H54 (cell line): ENCODE measurements around the gene SIGLEC9.

Source experiments
- DNase-seq: peaks from one replicate; pipeline ENCODE4 v3.0.0; 2011; ENCODE audit warnings: low spot score, mixed read lengths; ENCODE audit not compliant: insufficient read length
- FAIRE-seq: peaks from 3 replicates; lab custom pipeline; 2011; peaks lifted over from hg19 to GRCh38; lab: Jason Lieb, UNC
- POLR2A ChIP-seq: IDR thresholded peaks from 2 replicates; pipeline ENCODE4 v1.6.1; 2011; ENCODE audit warnings: low read depth, mild to moderate bottlenecking, low read length

SIGLEC9 gene

GRCh38 chr19:51103926-51104341 lies 20.8 kb upstream of the SIGLEC9 start:
- DNase-seq (no peak), FAIRE-seq (no peak)
- TF ChIP-seq POLR2A = no peak

GRCh38 chr19:51107406-51108065 lies 17.2 kb upstream of the SIGLEC9 start:
- no peak for FAIRE-seq
- DNase-seq = no peak
- TF ChIP-seq POLR2A = no peak

GRCh38 chr19:51108066-51108804 lies 16.5 kb upstream of the SIGLEC9 start, which contains the start of gene CTU1:
TSS of gene CTU1 (minus strand) at chr19:51108409. CDS start at chr19:51104569, 3,840 bp downstream.
- 0 out of 2 replicates have a peak, but pooled peaks have one; percentile 33 for TF ChIP-seq POLR2A
- FAIRE-seq = peak; percentile 84
- peak; percentile 87 for DNase-seq

DNA sequence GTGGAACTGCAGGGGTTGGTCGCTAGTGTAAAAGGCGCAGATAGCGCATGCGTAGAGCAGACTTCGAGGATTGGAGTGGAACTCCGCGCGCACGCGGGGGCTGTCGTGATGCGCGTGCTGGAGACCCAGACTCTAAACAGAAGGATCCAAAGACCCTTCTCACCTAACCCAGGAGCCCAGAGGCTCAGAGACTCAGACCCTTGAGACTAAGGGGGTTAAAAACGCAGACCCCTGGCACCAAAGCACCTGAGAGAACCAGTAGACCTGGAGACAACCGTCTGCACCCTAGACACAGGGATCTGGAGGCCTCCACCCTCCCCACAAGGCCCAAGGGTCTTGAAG lies 15.9 kb upstream of the SIGLEC9 start:
- FAIRE-seq (no peak), DNase-seq (no peak)
- no peak for TF ChIP-seq POLR2A

DNA sequence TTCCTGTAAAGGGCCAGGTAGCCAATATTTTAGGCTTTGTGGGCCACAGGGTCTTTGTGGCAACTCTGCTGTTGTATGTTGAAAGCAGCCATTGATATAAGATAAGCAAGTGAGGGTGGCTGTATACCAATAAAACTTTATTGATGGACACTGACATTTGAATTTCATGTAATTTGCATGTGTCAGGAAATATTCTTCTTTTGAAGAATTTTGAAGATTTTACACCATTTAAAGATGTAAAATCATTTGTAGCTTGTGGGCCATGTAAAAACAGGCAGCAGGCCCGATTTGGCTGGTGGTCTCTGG lies 14.1 kb upstream of the SIGLEC9 start:
- FAIRE-seq = no peak
- TF ChIP-seq POLR2A = no peak
- DNase-seq = no peak

- no peak for TF ChIP-seq POLR2A
- DNase-seq = no peak
- FAIRE-seq = no peak
Measured at GRCh38 chr19:51111606-51112005, 13.1 kb upstream of the SIGLEC9 start.

- FAIRE-seq = no peak
- DNase-seq = no peak
- TF ChIP-seq POLR2A = no peak
Measured at GRCh38 chr19:51114087-51114729, 10.5 kb upstream of the SIGLEC9 start.

DNA sequence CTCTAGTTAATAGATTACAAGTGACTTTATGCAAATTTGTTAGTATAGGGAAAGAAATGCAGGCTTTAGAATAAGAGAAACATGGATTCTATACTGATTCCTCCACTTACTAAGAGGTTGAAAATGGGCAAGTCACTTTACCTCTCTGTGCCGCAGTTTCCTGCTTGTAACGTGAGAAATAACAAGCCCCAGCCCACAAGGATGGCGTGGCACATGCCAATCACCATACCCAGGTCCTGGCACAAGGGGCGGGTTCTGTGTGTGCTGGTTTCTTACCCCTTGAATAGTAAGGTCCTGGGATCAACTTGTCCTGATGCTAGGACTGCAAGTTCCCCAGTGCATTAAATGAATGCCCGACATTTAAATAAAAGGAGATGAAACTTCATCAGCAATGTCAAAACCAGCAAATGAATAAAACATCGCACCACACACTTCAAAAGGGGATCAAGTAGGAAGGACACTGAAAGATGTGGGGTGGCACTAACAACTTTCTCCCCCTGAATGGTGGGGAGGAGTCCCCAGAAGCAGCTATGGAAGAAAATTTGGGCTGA lies 7.9 kb upstream of the SIGLEC9 start:
- DNase-seq (no peak), FAIRE-seq (no peak)
- no peak for TF ChIP-seq POLR2A

DNA sequence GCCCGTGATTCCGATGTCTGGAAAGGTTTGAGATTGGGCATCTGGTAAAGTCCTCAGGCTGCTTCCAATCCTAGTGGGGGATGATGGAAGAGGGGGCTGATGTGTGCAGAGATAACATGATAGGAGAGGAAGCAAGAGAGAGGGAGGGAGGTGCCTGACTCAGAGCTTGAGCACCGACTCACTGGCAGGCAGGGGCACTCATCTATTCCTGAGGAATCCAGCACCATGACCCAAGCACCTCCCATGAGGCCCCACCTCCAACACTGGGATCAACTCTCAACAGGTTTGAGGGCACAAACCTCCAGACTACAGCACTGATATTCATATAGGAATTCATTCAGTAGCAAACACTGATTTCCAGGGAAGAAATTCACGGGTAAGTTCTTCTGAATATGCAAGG lies 5.6 kb upstream of the SIGLEC9 start:
- TF ChIP-seq POLR2A = no peak
- FAIRE-seq (no peak), DNase-seq (no peak)

GRCh38 chr19:51119611-51120010 lies 5.1 kb upstream of the SIGLEC9 start:
- FAIRE-seq (no peak), DNase-seq (no peak)
- TF ChIP-seq POLR2A = no peak

- FAIRE-seq (no peak), DNase-seq (no peak)
- TF ChIP-seq POLR2A = no peak
Measured at GRCh38 chr19:51120160-51120559, 4.5 kb upstream of the SIGLEC9 start.

DNA sequence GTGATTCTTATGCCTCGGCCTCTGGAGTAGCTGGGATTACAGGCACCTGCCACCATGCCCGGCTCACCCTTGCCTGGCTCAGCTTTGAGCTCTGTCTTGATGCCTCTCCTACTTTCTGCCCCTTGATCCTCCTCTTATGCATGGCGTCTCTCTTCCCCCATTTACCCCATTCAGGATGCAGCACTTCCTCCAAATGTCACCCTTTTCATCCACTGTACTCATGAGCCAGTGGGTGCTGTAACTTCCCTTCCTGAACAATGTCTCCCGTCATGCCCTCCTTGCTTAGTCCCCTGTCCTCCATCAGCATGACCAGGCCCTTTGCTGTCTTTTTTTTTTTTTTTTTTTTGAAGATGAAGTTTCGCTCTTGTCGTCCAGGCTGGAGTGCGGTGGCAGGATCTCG lies 3.4 kb upstream of the SIGLEC9 start:
- TF ChIP-seq POLR2A = no peak
- DNase-seq (no peak), FAIRE-seq (no peak)

DNA sequence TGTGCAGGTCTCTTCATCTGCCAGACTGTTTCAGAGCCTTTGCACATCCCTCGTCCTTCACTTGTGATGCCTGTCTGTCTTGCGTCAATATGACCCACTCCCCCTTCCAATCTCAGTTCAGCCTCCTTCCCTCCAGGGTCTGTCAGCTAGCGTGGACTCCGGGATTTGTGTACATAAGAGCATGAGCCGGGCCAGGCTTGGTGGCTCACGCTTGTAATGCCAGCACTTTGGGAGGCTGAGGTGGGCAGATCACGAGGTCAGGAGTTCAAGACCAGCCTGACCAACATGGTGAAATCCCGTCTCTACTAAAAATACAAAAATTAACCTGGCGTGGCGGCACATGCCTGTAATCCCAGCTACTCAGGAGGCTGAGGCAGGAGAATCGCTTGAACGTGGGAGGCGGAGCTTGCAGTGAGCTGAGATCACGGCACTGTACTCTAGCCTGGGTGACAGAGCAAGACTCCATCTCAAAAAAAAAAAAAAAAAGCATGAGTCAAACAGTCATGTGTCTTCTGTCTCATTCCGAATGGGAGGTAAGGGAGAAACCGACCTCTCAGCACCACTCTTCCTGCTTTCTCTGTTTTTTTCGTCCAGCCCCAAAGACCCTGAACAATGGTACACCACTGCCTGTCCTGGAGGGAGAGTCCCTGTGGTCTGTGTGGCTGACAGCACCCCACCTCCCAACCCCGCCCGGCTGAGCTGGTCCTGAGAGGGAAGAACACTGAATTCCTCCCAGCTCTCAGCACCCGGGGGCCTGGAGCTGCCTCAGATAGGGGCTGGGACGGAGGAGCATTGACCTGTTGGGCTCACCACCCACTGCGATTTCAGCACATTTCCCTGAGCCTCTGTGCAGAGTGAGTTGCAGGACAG lies 2.4 kb upstream of the SIGLEC9 start:
- no peak for TF ChIP-seq POLR2A
- peak; percentile 28 for DNase-seq
- FAIRE-seq = no peak

GRCh38 chr19:51123381-51123800 lies 1.3 kb upstream of the SIGLEC9 start:
- no peak for FAIRE-seq
- no peak for DNase-seq
- no peak for TF ChIP-seq POLR2A
